OCI-LY7 (cell line): Measurements from ENCODE around the gene CERS1. TPM values are rescaled to one million over a fixed set of nuclear protein-coding genes. Genes with fewer than 3 reads are reported as not detected.

Experiments
- BruUV-seq: library from RNA; stranded (reverse); fragments of 400-500 nt; replicated peaks from 2 replicates; lab custom pipeline; 2021; lab: Mats Ljungman, UMichigan
- CTCF ChIA-PET: fragments of 300-600 bp; sonication (Branson Sonifier 250); formaldehyde crosslinking; loops from one replicate; lab custom pipeline; 2022; ENCODE audit warnings: antibody characterized with exemption; ENCODE audit not compliant: unreplicated experiment; lab: Charles Lee
- POLR2A ChIA-PET: fragments of 300-600 bp; sonication (Branson Sonifier 250); formaldehyde crosslinking; loops from one replicate; lab custom pipeline; 2022; ENCODE audit warnings: antibody characterized with exemption; lab: Charles Lee
- DNase-seq: peaks from one replicate; pipeline ENCODE4 v3.0.0-alpha.2; 2015; ENCODE audit warnings: low spot score
- H2AFZ ChIP-seq: fragments of 200-600 bp; sonication (generic), shearing (Covaris generic); 2 replicates; pipeline ENCODE4 v1.6.1; 2014; ENCODE audit warnings: mild to moderate bottlenecking, antibody characterized with exemption, low read length, moderate library complexity
- H3K27ac ChIP-seq: fragments of 200-600 bp; sonication (generic); 2 replicates; pipeline ENCODE4 v1.5.1; 2014; ENCODE audit warnings: mixed run types, low read depth, mild to moderate bottlenecking, moderate library complexity, low read length, inconsistent platforms; ENCODE audit not compliant: poor library complexity, severe bottlenecking
- H3K36me3 ChIP-seq: fragments of 200-600 bp; sonication (generic); 2 replicates; pipeline ENCODE4 v1.6.1; 2014; ENCODE audit warnings: mild to moderate bottlenecking, antibody characterized with exemption, low read length, moderate library complexity, mixed read lengths; ENCODE audit not compliant: insufficient read depth
- H3K4me1 ChIP-seq: fragments of 200-600 bp; sonication (generic); 2 replicates; pipeline ENCODE4 v1.5.1; 2014; ENCODE audit warnings: mild to moderate bottlenecking, low read length; ENCODE audit not compliant: insufficient read depth, poor library complexity, severe bottlenecking
- H3K4me2 ChIP-seq: fragments of 200-600 bp; sonication (generic); 2 replicates; pipeline ENCODE4 v1.6.1; 2014; ENCODE audit warnings: mild to moderate bottlenecking, low read length
- H3K4me3 ChIP-seq: fragments of 200-600 bp; sonication (generic); 2 replicates; pipeline ENCODE4 v1.5.1; 2014; ENCODE audit warnings: mild to moderate bottlenecking, low read depth, low read length; ENCODE audit not compliant: poor library complexity, severe bottlenecking
- H3K79me2 ChIP-seq: fragments of 200-600 bp; sonication (generic); 2 replicates; pipeline ENCODE4 v1.6.1; 2016; ENCODE audit warnings: low read depth, mild to moderate bottlenecking, low read length, moderate library complexity, mixed read lengths; ENCODE audit not compliant: insufficient read depth
- H3K9me2 ChIP-seq: fragments of 200-600 bp; sonication (generic); 2 replicates; pipeline ENCODE4 v1.6.1; 2016; ENCODE audit warnings: mild to moderate bottlenecking, low read length, mixed read lengths; ENCODE audit not compliant: insufficient read depth
- H3K9me3 ChIP-seq: fragments of 200-600 bp; sonication (generic); 2 replicates; pipeline ENCODE4 v1.6.1; 2014; ENCODE audit warnings: mild to moderate bottlenecking, mixed run types, low read length, mixed read lengths
- H4K20me1 ChIP-seq: fragments of 200-600 bp; sonication (generic); 2 replicates; pipeline ENCODE4 v1.6.1; 2014; ENCODE audit warnings: mild to moderate bottlenecking, antibody characterized with exemption, low read length, moderate library complexity, mixed read lengths; ENCODE audit not compliant: insufficient read depth
- CTCF ChIP-seq: fragments of 200-600 bp; sonication (generic); conservative IDR thresholded peaks from 2 replicates; pipeline ENCODE4 v1.5.1; 2014; ENCODE audit warnings: mild to moderate bottlenecking, antibody characterized with exemption, low read length, moderate library complexity, mixed read lengths
- EZH2phosphoT487 ChIP-seq: fragments of 200-600 bp; sonication (generic); IDR thresholded peaks from 2 replicates; pipeline ENCODE4 v1.6.1; 2018; ENCODE audit warnings: low read depth, borderline replicate concordance, mild to moderate bottlenecking, mixed run types, antibody characterized with exemption, low read length, moderate library complexity, mixed read lengths
- intact Hi-C: fragments of 100-400 bp; cut with micrococcal nuclease; formaldehyde crosslinking; loops from one replicate; pipeline ENCODE4 v1.10.0; 2022; ENCODE audit not compliant: unreplicated experiment
- total RNA-seq, 2 experiments: library from RNA; depleted of rRNA in 1 of 2; stranded (reverse); fragments of >200 nt in 1 of 2; shearing (Covaris generic) in 1 of 2; gene quantifications; 2 replicates each; pipeline ENCODE4 v1.2.3, GENCODE V29; 2014 to 2022

The CERS1 gene
- total RNA-seq, 2 experiments from 2014 or later: 0.09 TPM; not detected in 1

DNA sequence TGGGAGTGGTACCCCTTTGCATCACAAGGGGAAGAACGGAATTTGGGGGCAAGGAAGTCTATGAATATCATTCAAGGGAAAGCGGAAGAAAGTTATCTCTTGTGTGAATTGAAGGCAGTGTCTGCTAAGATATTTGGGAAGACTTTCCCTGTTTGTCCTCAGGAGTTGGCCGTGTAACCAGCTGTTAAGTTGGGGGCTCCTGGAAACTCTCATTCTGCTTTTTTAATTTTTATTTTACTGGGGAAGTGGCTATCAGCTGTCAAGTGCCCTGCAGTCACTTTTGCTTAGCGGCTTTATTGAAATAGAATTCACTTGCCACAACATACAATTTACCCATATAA is 61.3 kb downstream of the CERS1 start:
- Histone ChIP-seq H4K20me1 (peaks cover 42% of the 10 kb centered on the region), H2AFZ (no peak overlapping the region), H3K27ac (no peak overlapping the region), H3K4me2 (peak overlapping the region; percentile 99), H3K9me2 (no peaks in the 10 kb centered on the region), H3K9me3 (no peaks in the 10 kb centered on the region), H3K4me3 (peak overlapping the region; percentile 94), H3K36me3 (peaks cover 72% of the 10 kb centered on the region), H3K79me2 (peaks cover 73% of the 10 kb centered on the region), H3K4me1 (peaks cover 26% of the 10 kb centered on the region)
- CTCF ChIA-PET: no interaction called here
- BruUV-seq: no TSS peak
- TF ChIP-seq CTCF (no peak), EZH2phosphoT487 (no peak)
- no peak for DNase-seq
- POLR2A ChIA-PET: no interaction called here
- intact Hi-C loops: loop anchor here (5.0 to 10.0 kb wide), 3 partner anchors 152 to 410 kb away; partner anchors contain the start of genes CRTC1 and REX1BD

GRCh38 chr19:18833849-18834643 is 61.9 kb downstream of the CERS1 start:
- BruUV-seq: TSS peak; percentile 62
- no peak for DNase-seq
- Histone ChIP-seq H3K9me2 (no peaks in the 10 kb centered on the region), H3K4me3 (peak overlapping the region; percentile 94), H3K79me2 (peaks cover 68% of the 10 kb centered on the region), H4K20me1 (peaks cover 42% of the 10 kb centered on the region), H3K4me2 (peak overlapping the region; percentile 99), H3K4me1 (peaks cover 26% of the 10 kb centered on the region), H3K36me3 (peaks cover 66% of the 10 kb centered on the region), H3K27ac (no peak overlapping the region), H3K9me3 (no peaks in the 10 kb centered on the region), H2AFZ (no peak overlapping the region)
- CTCF ChIA-PET: no interaction called here
- POLR2A ChIA-PET: interaction anchor here (0.5 to 0.6 kb wide), 3 partner anchors 16 to 212 kb away, joined by 3 to 5 read pairs (median 4); no protein-coding TSS in a partner anchor
- intact Hi-C loops: loop anchor here (5.0 to 10.0 kb wide), 3 partner anchors 152 to 409 kb away; partner anchors contain the start of genes CRTC1 and REX1BD
- TF ChIP-seq EZH2phosphoT487 (no peak), CTCF (no peak)

- no peaks in the 10 kb centered on the region for H3K9me3 ChIP-seq
- H3K4me3 ChIP-seq: peak overlapping the region; percentile 94
- no peak overlapping the region for H2AFZ ChIP-seq
- POLR2A ChIA-PET: interaction anchor here (0.5 kb wide), 1 partner anchor 571 kb away, joined by 5 read pairs; no protein-coding TSS in a partner anchor
- peaks cover 42% of the 10 kb centered on the region for H4K20me1 ChIP-seq
- H3K27ac ChIP-seq: peak overlapping the region; percentile 72
- no TSS peak for BruUV-seq
- no peak for TF ChIP-seq EZH2phosphoT487
- TF ChIP-seq CTCF: no peak
- intact Hi-C loops: loop anchor here (5.0 to 10.0 kb wide), 3 partner anchors 151 to 408 kb away; partner anchors contain the start of genes CRTC1 and REX1BD
- H3K9me2 ChIP-seq: no peaks in the 10 kb centered on the region
- H3K4me2 ChIP-seq: peak overlapping the region; percentile 99
- H3K36me3 ChIP-seq: peaks cover 57% of the 10 kb centered on the region
- H3K79me2 ChIP-seq: peaks cover 58% of the 10 kb centered on the region
- peak; percentile 21 for DNase-seq
- CTCF ChIA-PET: no interaction called here
- peaks cover 26% of the 10 kb centered on the region for H3K4me1 ChIP-seq
Observed at GRCh38 chr19:18833141-18833476, 62.8 kb downstream of the CERS1 start.
